ENCODE measurements around the gene STAG1. TPM values are rescaled to one million over a fixed set of nuclear protein-coding genes. Genes with fewer than 3 reads are reported as not detected.
"Not testable (repeated sequence)": the region's sequence is repeated elsewhere in the genome, so short reads cannot be mapped to it uniquely, and the experiment has no call there.

Gene STAG1
- total and polyA plus RNA-seq, 9 donors = 18.7 to 66.3 (median 55.8) TPM

- 94 to 95% (median 95%) methylated on average over 2 of the region's 2 CpGs for WGBS, 3 donors
- Histone ChIP-seq H3K4me3 (no peak overlapping the region), H3K9me3 (no peaks in the 10 kb centered on the region), H3K27ac (no peak overlapping the region), H3K4me1 (ENCODE audit: insufficient read depth) (no peaks in the 10 kb centered on the region), H3K27me3 (no peaks in the 10 kb centered on the region), H3K36me3 (no peaks in the 10 kb centered on the region)
- DNase-seq = no peak
- TF ChIP-seq CTCF (IDR thresholded peaks at IDR 0.05) = no peak
- TF ChIP-seq EP300 (IDR thresholded peaks at IDR 0.05) = no peak
- TF ChIP-seq POLR2A (IDR thresholded peaks at IDR 0.05) = no peak
- intact Hi-C loops (cut with DNase I) = no loop called here
Measured at GRCh38 chr3:136606990-136607389, 145.2 kb downstream of the STAG1 start.

- H3K36me3 ChIP-seq; H3K9me3 ChIP-seq; H3K27ac ChIP-seq; H3K4me3 ChIP-seq; DNase-seq; H3K4me1 ChIP-seq (ENCODE audit: insufficient read depth); H3K27me3 ChIP-seq; intact Hi-C loops (cut with DNase I): not testable (repeated sequence)
- 96 to 98% (median 97%) methylated on average over 7 of the region's 7 CpGs for WGBS, 3 donors
Measured at GRCh38 chr3:136606216-136606615, 146.0 kb downstream of the STAG1 start.

- Histone ChIP-seq H3K9me3 (no peaks in the 10 kb centered on the region), H3K4me1 (ENCODE audit: insufficient read depth) (no peaks in the 10 kb centered on the region), H3K27me3 (no peaks in the 10 kb centered on the region), H3K4me3 (no peak overlapping the region), H3K27ac (no peak overlapping the region), H3K36me3 (no peaks in the 10 kb centered on the region)
- WGBS, 3 donors = 28 to 46% (median 32%) methylated on average over 1 of the region's 1 CpG
- intact Hi-C loops (cut with DNase I) = no loop called here
- DNase-seq = no peak
- TF ChIP-seq POLR2A (IDR thresholded peaks at IDR 0.05) = no peak
- TF ChIP-seq CTCF (IDR thresholded peaks at IDR 0.05) = no peak
- no peak for TF ChIP-seq EP300 (IDR thresholded peaks at IDR 0.05)
Measured at GRCh38 chr3:136604961-136605360, 147.2 kb downstream of the STAG1 start.

DNA sequence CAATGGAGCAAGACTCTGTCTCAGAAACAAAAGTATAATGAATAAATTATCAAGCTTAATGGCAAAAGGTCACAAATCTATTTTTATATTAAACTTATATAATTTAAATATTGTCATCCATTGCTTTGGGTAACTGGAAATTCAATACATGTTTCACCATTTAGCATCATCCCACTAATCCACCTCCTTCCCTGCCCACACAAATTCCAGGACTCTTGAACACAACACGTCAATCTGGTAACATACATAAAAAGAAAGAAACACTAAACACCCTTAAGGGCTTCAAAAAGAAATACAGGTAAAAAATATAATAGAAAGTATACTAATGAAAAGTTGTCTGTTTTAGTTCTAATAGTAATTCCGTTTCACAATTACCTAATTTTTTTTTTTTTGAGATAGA is 149.4 kb downstream of the STAG1 start:
- Histone ChIP-seq H3K27ac (no peak overlapping the region), H3K27me3 (no peaks in the 10 kb centered on the region), H3K36me3 (no peaks in the 10 kb centered on the region), H3K4me1 (ENCODE audit: insufficient read depth) (no peaks in the 10 kb centered on the region), H3K9me3 (no peaks in the 10 kb centered on the region), H3K4me3 (no peak overlapping the region)
- TF ChIP-seq CTCF (IDR thresholded peaks at IDR 0.05) = no peak
- no peak for TF ChIP-seq EP300 (IDR thresholded peaks at IDR 0.05)
- TF ChIP-seq POLR2A (IDR thresholded peaks at IDR 0.05) = no peak
- 85 to 92% (median 88%) methylated on average over 2 of the region's 2 CpGs for WGBS, 3 donors
- DNase-seq = no peak
- intact Hi-C loops (cut with DNase I) = no loop called here

DNA sequence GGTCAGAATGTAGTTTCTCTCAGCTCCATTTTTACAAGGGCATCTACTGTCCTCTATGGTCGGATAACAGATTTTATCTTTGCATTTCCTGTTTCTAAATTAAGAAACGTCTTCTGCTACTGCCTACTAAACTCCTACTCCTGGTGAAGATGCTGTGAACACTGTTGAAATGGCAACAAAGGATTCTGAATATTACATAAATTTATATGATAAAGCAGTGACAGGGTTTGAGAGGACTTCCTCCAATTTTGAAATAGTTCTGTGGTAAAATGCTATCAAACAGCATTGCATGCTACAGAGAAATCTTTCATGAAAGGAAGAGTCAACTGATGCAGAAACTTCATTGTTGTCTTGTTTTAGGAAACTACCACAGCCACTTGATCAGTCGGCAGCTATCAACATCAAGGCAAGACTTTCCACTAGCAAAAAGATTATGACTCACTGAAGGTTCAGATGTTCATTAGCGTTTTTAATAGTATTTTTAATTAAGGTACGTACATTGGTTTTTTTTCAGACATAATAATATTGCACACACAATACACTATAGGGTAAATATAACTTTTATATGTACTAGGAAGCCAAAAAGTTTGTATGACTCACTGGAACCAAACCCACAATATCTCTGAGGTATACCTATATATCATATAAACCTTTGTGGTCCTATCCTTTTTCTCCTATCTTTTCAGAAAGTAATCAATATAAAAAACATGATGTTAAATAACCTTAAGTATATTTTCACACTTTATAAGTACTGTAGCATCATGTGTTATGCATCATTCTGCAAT is 156.1 kb downstream of the STAG1 start:
- intact Hi-C loops (cut with DNase I) = no loop called here
- Histone ChIP-seq H3K27me3 (no peaks in the 10 kb centered on the region), H3K9me3 (no peaks in the 10 kb centered on the region), H3K4me1 (ENCODE audit: insufficient read depth) (no peaks in the 10 kb centered on the region), H3K36me3 (no peaks in the 10 kb centered on the region), H3K4me3 (no peak overlapping the region), H3K27ac (no peak overlapping the region)
- TF ChIP-seq CTCF (IDR thresholded peaks at IDR 0.05) (no peak), EP300 (IDR thresholded peaks at IDR 0.05) (no peak), POLR2A (IDR thresholded peaks at IDR 0.05) (no peak)
- WGBS, 3 donors = 63 to 72% (median 64%) methylated on average over 5 of the region's 5 CpGs
- DNase-seq = no peak
